Peyer's patch (tissue), 4 donors: ENCODE data around the gene CEBPB. TPM values are rescaled to one million over a fixed set of nuclear protein-coding genes. Genes with fewer than 3 reads are reported as not detected.
A peak's percentile ranks its signal among the peaks of the same experiment; 100 is the strongest.

Experiments used
- DNase-seq, 3 donors: peaks; one replicate each; pipeline ENCODE4 v3.0.0-alpha.2; 2017 to 2019
- H3K27ac ChIP-seq, 4 donors: fragments of 200-600 bp; sonication (generic); one replicate each; pipeline ENCODE4 v1.5.1; 2016 to 2019
- H3K27me3 ChIP-seq, 2 donors: fragments of 200-600 bp; sonication (generic); one replicate each; pipeline ENCODE4 v1.5.1; 2019
- H3K36me3 ChIP-seq, 3 donors: fragments of 200-600 bp; sonication (generic); one replicate each; pipeline ENCODE4 v1.5.1; 2016 to 2019
- H3K4me1 ChIP-seq, 4 donors: fragments of 200-600 bp; sonication (generic); one replicate each; pipeline ENCODE4 v1.5.1; 2016 to 2019
- H3K4me3 ChIP-seq, 4 donors: fragments of 200-600 bp; sonication (generic); 1 replicate in 3 of 4; 2 replicates in 1 of 4; pipeline ENCODE4 v1.5.1; 2016 to 2019; ENCODE audit warnings: mild to moderate bottlenecking in 1 of 4
- H3K9me3 ChIP-seq, 4 donors: fragments of 200-600 bp; sonication (generic); one replicate each; pipeline ENCODE4 v1.5.1; 2016 to 2019; ENCODE audit warnings: mild to moderate bottlenecking in 1 of 4
- POLR2A ChIP-seq, 2 donors: fragments of 450-650 bp; IDR thresholded peaks; one replicate each; pipeline ENCODE4 v1.5.1; 2017; ENCODE audit warnings: antibody characterized with exemption in 2 of 2, mild to moderate bottlenecking in 2 of 2, moderate library complexity in 2 of 2
- total RNA-seq, 4 donors: library from RNA; depleted of rRNA; stranded (reverse); fragments of >200 nt; gene quantifications; one replicate each; pipeline ENCODE4 v1.1.0, GENCODE V29; 2016
- TF ChIP-seq, protein P1 (sequence below), 6 experiments: fragments of 450-650 bp in 4 of 6; fragments of 200-600 bp in 2 of 6; sonication (generic) in 1 of 6; IDR thresholded peaks; one replicate each; pipeline ENCODE4 v1.5.1; 2017 to 2019; ENCODE audit warnings: antibody characterized with exemption in 6 of 6, mild to moderate bottlenecking in 3 of 6, moderate library complexity in 1 of 6

The CEBPB gene
- total RNA-seq, 4 donors from 2014 or later, result 13.8 to 41.3 (median 27.8) TPM

DNA sequence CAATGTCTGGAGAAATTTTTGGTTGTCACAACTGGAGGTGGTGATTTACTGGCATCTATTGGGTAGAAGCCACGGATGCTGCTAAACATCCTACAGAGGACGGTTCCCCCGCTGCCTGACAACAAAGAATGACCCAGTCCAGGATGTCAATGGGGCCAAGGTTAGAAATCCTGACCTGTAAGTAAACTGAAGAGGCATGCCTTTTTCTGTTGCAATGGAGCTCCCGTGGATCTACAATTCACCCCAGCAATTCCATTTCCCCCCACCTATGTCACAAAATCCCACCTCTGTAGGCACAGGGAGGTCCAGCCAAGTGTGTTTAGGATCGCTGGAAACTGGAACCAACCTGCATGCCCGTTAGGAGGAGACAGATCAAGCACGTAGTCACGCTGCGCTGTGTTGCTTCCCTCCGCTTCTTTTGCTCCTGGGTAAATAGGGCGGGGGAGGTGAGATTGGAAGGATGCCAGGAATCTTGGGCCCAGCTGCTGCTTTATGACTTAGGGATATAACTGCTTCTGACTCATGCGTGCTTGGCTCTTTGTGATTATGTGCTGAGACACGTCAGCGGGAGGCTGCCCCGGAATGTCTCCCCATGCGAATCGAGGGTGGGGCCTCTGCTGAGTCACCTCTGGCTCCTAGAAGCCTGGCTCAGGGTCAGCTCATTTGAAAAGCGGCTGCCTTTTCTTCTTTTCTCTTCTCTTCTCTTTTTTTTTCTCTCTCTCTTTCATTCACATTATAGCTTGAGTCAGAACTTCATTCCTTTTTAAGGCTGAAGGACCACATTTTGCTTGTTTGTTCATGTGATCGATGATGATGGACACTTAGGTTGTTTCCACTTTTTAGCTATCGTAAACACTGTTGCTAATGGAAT, 24.7 kb upstream of the CEBPB start:
- TF ChIP-seq, protein P1, sequence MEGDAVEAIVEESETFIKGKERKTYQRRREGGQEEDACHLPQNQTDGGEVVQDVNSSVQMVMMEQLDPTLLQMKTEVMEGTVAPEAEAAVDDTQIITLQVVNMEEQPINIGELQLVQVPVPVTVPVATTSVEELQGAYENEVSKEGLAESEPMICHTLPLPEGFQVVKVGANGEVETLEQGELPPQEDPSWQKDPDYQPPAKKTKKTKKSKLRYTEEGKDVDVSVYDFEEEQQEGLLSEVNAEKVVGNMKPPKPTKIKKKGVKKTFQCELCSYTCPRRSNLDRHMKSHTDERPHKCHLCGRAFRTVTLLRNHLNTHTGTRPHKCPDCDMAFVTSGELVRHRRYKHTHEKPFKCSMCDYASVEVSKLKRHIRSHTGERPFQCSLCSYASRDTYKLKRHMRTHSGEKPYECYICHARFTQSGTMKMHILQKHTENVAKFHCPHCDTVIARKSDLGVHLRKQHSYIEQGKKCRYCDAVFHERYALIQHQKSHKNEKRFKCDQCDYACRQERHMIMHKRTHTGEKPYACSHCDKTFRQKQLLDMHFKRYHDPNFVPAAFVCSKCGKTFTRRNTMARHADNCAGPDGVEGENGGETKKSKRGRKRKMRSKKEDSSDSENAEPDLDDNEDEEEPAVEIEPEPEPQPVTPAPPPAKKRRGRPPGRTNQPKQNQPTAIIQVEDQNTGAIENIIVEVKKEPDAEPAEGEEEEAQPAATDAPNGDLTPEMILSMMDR (IDR thresholded peaks at IDR 0.05), result no peak
- TF ChIP-seq POLR2A (IDR thresholded peaks at IDR 0.05), result no peak
- peak; percentile 79 to 97 (median 95) for DNase-seq

DNA sequence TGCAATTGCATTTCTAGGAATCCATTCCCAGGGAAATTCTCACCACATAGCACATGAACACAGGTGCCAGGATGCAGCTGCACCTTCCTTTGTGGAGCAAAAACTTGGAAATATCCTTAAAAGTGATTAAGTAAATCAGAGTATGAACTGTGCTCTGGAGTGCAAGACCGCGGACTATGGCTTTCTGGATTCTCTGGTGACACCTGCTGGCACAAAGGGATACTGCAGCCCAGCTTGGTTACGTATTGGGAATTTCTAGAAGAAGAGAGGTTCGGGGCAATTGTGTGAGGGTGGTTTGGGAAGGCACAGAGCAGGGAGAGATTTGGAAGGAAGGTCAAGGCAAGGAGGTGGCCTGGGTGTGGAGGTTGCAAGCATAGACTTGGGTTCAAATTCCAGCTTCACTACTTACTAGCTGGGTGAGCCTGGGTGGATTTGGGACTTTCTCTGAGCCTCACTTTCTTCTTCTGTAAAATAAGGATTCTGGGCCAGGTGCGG, 21.3 kb upstream of the CEBPB start:
- no peak for TF ChIP-seq POLR2A (IDR thresholded peaks at IDR 0.05)
- TF ChIP-seq, protein P1 (IDR thresholded peaks at IDR 0.05), result peak; percentile 91 to 98 (median 94)
- no peak overlapping the region for H3K4me3 ChIP-seq
- H3K27me3 ChIP-seq, result no peaks in the 10 kb centered on the region
- H3K36me3 ChIP-seq, result no peaks in the 10 kb centered on the region
- no peaks in the 10 kb centered on the region for H3K9me3 ChIP-seq
- DNase-seq, result peak; percentile 82 to 94 (median 87)
- peaks cover 0 to 21% (median 2%) of the 10 kb centered on the region in 4 donors for H3K4me1 ChIP-seq
- H3K27ac ChIP-seq, result no peak overlapping the region

More for the DNA sequence above, 24.7 kb upstream of the CEBPB start:
- Histone ChIP-seq H3K36me3 (no peaks in the 10 kb centered on the region), H3K27me3 (no peaks in the 10 kb centered on the region), H3K9me3 (no peaks in the 10 kb centered on the region), H3K4me1 (peaks cover 0 to 13% (median 2%) of the 10 kb centered on the region in 4 donors), H3K4me3 (peak overlapping the region; percentile 7 to 33 (median 26)), H3K27ac (peak overlapping the region; percentile 50 to 77 (median 66))

DNA sequence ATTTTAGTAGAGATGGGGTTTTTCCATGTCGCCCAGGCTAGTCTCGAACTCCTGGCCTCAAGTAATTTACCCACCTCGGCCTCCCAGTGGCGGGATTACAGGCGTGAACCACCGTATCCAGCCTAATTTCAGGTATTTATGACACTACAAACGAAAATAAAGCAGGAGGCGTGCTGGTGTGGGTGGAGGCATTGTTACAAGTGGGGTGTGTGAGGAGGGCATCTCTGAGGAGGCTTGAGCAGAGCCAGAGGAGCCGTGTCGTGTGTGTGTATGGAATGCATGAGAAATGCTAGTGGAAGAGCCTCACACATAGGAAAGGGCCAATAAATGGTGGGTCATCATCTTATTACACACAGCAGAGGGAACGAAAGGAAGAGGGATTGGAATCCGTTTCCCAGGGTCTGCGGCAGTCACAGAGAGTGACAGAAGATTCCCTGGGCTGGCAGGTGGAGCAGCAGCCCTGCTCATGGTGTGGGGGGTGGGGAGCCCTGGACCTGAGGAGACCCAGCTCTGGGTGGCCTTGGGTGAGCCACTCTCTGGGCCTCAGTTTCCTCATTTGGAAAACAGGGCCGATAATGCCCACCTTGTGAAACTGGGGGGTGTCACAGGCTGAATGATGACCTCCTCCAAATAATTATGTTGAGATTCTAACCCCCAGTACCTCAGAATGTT, 19.9 kb upstream of the CEBPB start:
- no peak overlapping the region for H3K27ac ChIP-seq
- no peak overlapping the region for H3K4me3 ChIP-seq
- no peaks in the 10 kb centered on the region for H3K9me3 ChIP-seq
- H3K36me3 ChIP-seq, result no peaks in the 10 kb centered on the region
- H3K4me1 ChIP-seq, result peaks cover 0 to 16% (median 2%) of the 10 kb centered on the region in 4 donors
- H3K27me3 ChIP-seq, result no peaks in the 10 kb centered on the region
- TF ChIP-seq, protein P1 (IDR thresholded peaks at IDR 0.05), result no peak
- no peak for TF ChIP-seq POLR2A (IDR thresholded peaks at IDR 0.05)
- DNase-seq, result no peak

DNA sequence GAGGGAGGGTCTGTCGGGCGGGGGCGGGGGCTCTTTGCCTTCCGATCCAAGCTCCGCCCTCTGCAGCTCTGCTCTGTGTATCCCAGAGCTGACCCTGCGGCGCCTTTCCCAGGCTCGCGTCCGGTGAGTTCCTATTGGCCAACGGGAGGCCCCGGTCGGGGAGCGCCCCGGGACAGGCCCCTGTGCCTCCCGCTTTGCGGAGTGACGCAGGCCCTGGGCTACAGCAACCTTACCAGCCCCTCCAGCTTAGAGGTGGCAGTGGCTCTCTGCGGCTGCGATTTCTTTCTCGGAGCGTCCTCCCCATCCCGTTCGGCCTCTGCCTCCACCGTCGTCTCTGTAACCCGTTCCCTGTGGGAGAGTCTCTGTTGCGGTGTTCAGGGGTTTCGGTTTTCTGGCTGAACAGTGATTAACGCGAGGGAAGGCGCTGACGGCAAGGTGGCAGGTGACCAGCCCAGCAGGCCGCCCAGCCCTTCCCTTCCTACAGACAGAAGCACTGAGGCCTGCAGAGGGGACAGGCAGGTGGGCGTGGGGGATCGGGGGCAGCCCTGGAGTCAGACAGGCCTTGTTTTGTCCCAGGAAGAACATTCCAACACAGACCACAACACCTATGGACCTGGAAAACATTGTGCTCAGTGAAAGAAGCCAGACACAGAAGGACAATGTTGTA, 18.1 kb upstream of the CEBPB start:
- Histone ChIP-seq H3K9me3 (no peaks in the 10 kb centered on the region), H3K4me3 (peak overlapping the region; percentile 22 to 54 (median 42)), H3K27me3 (no peaks in the 10 kb centered on the region), H3K27ac (peak overlapping the region in 3 of 4 donors; percentile 29 to 72 (median 72)), H3K4me1 (peaks cover 0 to 8% (median 0%) of the 10 kb centered on the region in 4 donors), H3K36me3 (no peaks in the 10 kb centered on the region)
- DNase-seq, result peak; percentile 25 to 85 (median 84)
- TF ChIP-seq POLR2A (IDR thresholded peaks at IDR 0.05), result peak; percentile 20 to 29
- TF ChIP-seq, protein P1 (IDR thresholded peaks at IDR 0.05), result no peak

DNA sequence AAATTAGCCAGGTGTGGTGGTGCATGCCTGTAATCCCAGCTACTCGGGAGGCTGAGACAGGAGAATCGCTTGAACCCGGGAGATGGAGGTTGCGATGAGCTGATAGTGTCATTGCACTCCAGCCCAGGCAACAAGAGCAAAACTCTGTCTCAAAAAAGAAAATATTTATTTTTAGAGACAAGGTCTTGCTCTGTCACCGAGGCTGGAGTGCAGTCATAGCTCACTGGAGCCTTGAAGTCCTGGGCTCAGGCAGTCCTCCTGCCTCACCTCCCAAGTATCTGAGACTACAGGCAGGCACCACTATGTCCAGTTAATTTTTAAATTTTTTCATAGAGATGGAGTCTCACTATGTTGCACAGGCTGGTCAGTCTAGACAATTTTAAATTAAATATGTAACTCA, 16.2 kb upstream of the CEBPB start:
- H3K9me3 ChIP-seq, result no peaks in the 10 kb centered on the region
- H3K27me3 ChIP-seq, result no peaks in the 10 kb centered on the region
- no peak for TF ChIP-seq POLR2A (IDR thresholded peaks at IDR 0.05)
- TF ChIP-seq, protein P1 (IDR thresholded peaks at IDR 0.05), result no peak
- H3K36me3 ChIP-seq, result no peaks in the 10 kb centered on the region
- H3K4me3 ChIP-seq, result no peak overlapping the region
- peaks cover 0 to 8% (median 0%) of the 10 kb centered on the region in 4 donors for H3K4me1 ChIP-seq
- no peak for DNase-seq
- no peak overlapping the region for H3K27ac ChIP-seq
